NCI-H2227 treated with DMSO at 0.1 percent for 48 hours (cell line): Measurements from ENCODE around the gene MAP3K10.
A peak's percentile ranks its signal among the peaks of the same experiment; 100 is the strongest.
"Not testable (repeated sequence)": the region's sequence is repeated elsewhere in the genome, so short reads cannot be mapped to it uniquely, and the experiment has no call there.

ENCODE experiments used
- DNase-seq: peaks from one replicate; lab custom pipeline; 2025; lab: John Stamatoyannopoulos, UW

The MAP3K10 gene

GRCh38 chr19:40217027-40217810, 26.0 kb downstream of the MAP3K10 start:
- DNase-seq = peak; percentile 46

DNA sequence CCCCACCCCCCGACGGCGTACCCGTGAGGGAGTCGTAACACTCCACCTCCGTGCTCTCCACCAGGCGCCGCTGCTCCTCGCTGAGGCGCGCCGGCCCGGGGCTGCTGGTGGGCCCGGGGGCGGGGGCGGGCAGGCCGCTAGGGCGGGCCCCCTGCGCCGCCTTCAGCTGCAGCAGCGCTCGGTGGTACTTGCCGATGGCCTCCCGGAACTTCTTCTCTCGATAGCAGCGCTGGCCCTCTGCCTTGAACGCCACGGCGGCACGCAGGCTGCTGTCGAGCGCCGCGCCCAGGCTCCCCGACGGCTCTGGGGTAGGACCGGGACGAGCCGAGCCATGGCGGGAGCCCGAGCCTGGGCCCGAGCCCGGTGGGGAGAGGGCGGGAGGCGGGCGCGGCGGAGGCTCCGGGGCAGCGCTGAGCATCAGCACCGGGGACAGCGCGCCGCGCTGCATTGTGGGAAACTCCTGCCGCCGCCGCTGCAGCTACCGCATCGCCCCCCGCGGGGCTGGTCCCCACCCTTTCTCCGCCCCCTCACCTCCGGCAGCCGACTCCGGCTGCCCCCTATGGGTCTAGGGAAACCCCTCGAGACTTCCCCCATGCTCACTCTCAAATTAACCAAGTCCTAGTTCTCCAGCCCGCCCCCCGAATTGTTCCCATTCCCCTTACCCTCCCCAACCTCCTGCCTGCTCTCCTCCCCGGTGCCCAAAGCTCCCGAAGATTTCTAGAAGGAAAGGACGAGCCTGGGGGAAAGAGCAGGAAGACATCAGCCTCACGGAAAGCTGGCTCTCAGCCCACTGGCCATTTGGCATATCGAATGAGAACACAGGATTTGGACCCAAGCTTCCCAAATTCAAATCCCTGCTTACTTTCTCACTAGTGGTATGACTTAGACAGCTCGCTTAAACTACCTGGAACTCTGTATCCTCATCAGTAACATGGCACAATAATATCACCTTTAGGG, 27.0 kb downstream of the MAP3K10 start, which contains the start of gene TTC9B:
TSS of gene TTC9B (minus strand) at position 451 of the 957 bp plus-strand sequence. CDS start at position 448, 3 bp downstream.
- DNase-seq = peak; percentile 87

GRCh38 chr19:40219029-40219428, 27.8 kb downstream of the MAP3K10 start:
- DNase-seq = not testable (repeated sequence)

GRCh38 chr19:40219721-40220276, 28.6 kb downstream of the MAP3K10 start:
- DNase-seq = peak; percentile 59

- DNase-seq = no peak
These were observed 29.4 kb downstream of the MAP3K10 start for GRCh38 chr19:40220674-40221073.

DNA sequence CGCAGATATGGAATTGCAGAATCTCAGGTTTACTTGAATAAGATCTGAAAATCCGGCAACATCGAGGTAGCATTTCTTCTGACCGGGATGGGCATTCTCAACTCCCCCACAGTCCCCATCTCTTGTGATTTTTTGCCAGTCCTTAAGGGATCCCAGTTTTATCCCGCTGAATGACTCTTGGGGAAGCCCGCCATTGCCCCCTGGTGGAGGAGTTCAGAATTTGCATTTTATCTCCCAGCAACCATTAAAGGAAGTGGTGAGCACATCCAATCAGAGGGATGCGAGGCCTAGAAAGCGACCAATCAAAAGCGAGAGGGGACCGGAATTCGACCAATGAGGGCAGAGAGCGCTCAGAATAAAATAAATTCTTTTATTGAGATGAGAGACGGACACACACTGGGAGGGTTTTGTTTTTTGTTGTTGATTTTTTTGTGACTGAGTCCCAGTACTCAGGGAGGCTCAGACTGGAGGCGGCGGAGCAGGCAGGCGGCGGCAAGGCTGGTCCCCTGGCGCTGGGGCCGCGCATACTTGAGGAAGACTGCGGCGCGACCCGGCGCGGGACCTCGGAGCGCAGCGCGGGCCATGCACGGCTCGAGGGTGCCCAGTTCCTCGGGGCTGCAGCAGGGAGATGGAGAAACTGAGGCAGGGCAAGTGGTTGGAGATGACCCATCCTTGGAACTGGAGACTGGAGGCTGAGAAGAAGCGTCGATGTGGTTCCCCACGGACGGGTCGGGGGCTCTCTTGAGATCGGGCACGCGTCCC, 30.8 kb downstream of the MAP3K10 start:
- peak; percentile 86 for DNase-seq

- no peak for DNase-seq
These were observed 32.1 kb downstream of the MAP3K10 start for GRCh38 chr19:40223135-40223822.

GRCh38 chr19:40224342-40225150, 33.3 kb downstream of the MAP3K10 start:
- no peak for DNase-seq

DNA sequence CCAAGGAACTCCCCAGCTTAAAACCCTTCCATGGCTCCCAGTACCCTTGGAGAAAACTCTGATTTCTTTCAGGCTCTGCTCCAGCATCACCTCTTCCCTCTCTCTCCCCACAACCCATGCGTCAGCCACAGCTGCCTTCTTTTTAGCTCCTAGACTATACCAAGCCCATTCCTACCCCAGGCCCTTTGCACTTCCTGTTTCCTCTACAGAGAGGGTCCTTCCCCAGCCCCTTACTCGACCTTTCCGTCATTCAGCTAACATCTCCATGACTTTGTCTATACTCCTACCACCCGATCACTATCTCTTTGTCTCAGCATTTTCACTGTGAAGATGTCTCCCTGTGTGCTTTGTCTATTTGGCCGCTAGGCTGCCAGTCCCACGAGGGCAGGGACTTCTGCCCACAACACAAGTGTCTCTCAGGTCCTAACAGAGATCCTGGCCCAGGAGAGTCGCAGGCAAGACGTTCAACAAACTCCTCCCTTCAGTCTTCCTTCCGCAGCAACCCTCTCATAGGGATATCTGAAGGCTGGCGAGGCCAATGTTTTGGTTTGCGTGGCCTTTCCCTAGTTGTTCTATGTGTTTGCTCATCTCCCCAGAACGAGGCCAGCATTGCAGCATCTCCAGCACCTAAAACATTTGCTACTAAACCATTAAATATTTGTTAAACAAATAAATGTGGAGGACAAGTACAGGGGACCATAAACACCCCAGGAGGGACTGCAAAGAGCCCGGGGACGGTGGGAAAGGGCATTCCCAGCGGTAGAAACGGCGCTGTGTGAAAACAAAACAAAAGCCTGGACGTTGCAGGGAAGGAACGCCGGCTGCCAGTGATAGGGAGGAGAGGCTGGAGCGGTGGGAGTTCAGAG, 34.4 kb downstream of the MAP3K10 start:
- DNase-seq = no peak

DNA sequence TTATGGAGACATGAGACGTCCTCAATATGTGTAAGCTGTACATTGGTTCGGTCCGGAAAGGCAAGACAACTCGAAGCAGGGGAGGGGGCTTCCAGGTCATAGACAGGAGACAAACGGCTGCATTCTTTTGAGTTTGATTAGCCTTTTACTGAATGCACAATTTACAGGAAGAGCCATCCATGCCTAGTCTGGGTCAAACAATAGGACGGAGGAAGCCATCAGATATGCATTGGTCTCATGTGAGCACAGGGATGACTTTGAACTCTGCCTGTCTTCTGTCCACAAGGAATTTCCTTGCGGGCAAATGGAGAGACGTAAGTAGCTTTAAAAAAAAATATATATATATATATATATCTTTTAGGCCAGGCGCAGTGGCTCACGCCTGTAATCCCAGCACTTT, 37.1 kb downstream of the MAP3K10 start:
- DNase-seq = no peak

GRCh38 chr19:40228863-40229262, 37.6 kb downstream of the MAP3K10 start:
- no peak for DNase-seq

DNA sequence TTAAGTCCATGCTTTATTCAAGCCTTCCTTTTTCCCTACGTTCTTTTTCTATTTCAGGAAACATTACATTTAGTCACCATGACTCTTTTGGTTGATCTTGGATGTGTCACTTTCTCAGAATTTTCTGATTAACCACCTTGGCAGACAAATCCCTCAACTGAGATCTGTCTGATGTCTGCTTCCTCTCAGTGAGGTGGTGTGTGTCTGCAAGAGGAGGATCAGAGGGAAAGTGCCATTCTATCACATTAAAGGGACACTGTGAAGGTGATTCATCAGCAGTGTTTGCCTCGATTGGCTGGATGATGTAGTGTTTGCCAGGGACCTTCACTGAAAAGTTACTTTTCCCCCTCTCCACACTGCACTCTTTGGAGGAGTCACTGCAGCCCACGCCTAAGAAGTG, 38.3 kb downstream of the MAP3K10 start:
- no peak for DNase-seq

DNA sequence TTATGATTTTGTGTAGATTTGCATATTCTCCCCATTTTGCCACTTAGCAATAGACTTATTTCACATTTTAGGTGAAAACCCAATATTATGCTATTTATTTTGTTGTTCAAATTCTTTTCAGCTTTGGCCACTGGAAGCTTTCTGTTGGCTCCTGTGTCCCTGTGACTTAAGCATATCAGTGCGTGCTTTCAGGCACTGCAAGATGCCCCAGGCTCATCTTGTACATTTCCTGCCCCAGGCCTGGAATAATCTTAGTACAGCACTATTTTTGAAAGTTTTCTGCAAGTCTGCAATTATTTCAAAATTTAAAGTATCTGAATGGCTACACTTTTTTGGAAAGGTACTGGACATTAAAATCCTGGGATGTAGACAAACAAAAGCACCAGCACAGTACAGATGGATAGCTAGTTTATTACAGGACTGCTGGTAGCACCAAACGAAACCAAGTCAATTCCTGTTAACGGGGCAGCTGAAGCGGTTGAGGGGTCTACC, 38.7 kb downstream of the MAP3K10 start:
- no peak for DNase-seq

- DNase-seq = no peak
These were observed 39.8 kb downstream of the MAP3K10 start for GRCh38 chr19:40231057-40231456.

DNA sequence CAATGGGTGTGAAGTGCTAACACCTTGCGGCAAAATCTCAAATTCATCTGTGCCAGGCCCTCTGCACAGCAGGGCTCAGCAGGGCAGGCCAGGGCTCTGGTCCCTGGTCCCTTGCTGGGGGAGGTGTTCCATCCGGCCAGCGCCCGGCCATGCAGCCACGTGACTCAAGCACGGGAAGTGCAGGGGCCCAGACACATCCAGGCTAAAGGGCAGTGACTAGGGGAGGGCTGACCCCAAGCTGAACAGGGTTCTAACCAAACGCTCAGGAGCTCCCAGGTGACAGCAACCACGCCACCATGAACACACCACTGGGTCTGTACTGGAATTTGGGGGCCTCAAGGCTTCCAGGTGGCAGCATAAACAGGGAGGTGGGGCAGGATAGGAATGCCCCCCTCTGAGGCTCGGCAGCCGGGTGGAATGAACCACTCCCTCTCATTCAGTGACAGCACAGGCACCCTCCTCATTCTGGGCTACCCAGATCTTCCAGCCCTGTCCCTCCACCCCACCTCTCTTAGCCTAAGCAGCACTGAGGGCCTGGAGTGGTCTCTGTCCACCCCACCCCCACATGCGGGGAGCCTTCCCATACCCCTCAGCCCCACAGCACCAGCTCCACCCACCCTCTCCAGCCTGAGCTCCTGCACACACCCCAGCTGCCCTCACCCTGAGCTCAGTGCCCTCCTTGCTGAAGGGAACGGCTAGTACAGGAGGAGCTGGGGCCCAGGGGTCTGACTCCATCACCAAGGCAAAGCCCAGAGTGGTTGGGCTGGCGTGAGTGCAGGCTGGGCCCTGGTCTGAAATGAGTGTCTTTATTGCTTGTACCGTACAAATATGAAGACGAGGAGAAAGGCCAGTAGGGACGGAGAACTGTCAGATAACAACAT, 40.6 kb downstream of the MAP3K10 start:
- no peak for DNase-seq

GRCh38 chr19:40232479-40232878, 41.3 kb downstream of the MAP3K10 start:
- no peak for DNase-seq

DNA sequence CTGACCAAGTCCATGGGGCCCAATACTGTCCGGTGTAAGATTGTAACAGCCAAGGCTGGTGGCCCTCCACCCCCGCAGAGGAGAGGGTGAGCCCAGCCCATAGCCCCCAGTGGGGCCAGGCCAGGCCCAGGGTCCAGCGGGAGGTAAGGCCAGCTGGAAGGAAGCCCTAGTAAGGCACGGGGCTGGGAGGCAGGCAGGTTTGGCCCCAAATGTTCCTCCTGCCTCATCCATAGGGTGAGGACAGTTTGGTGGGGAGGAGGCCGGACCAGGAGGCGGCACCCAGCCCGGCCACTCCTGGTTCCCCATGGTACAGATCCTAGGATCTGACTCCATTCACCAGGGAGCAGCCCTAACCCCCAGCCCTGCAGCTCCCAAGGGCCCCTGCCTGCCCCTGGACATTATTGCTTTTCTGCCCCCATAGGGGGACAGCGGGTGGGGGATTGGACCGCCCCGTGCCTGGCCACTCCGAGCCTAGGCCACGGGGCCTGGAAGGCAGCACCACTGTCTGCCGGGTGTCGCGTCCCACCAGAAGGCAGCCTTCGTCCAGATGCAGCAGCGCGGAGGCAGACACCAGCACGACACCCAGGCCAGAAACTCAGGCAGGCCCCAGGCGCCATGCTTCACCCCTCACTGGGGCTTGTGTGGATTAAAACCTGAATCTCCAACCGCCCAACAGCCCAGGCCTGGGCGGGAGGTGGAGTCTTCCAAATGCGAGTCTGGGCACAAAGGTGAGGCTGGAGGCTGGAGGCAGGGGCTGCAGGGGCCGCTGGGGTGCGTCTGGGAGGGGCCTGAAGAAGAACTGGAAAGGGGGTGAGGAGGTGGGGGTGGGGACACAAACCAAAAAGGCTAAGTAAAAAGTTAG, 42.0 kb downstream of the MAP3K10 start:
- no peak for DNase-seq
